ENCODE results near the gene RGS7. TPM values are rescaled to one million over a fixed set of nuclear protein-coding genes. Genes with fewer than 3 reads are reported as not detected.

RGS7 gene
- total RNA-seq, 6 experiments from 2014 or later: not detected

GRCh38 chr1:240860023-240860422, 497.0 kb downstream of the RGS7 start:
- no peaks in the 10 kb centered on the region for H3K36me3 ChIP-seq
- no peaks in the 10 kb centered on the region for H3K27me3 ChIP-seq
- no peaks in the 10 kb centered on the region for H3K9me3 ChIP-seq
- TF ChIP-seq POLR2A (IDR thresholded peaks at IDR 0.05) (no peak), CTCF (IDR thresholded peaks at IDR 0.05) (no peak)
- H3K4me3 ChIP-seq: no peak overlapping the region
- DNase-seq: no peak
- no peak for ATAC-seq
- WGBS (ENCODE audit: insufficient coverage, low coverage, low lambda C conversion rate, missing lambda C conversion rate): 54% methylated on average over 3 of the region's 3 CpGs
- intact Hi-C loops (cut with DNase I): no loop called here
- no peak overlapping the region for H3K27ac ChIP-seq
- H3K4me1 ChIP-seq: no peaks in the 10 kb centered on the region

GRCh38 chr1:240854367-240854766, 502.6 kb downstream of the RGS7 start:
- TF ChIP-seq POLR2A (IDR thresholded peaks at IDR 0.05): no peak
- TF ChIP-seq CTCF (IDR thresholded peaks at IDR 0.05): no peak
- intact Hi-C loops (cut with DNase I): no loop called here
- 62% methylated on average over 6 of the region's 6 CpGs for WGBS (ENCODE audit: insufficient coverage, low coverage, low lambda C conversion rate, missing lambda C conversion rate)

GRCh38 chr1:240847325-240847724, 509.7 kb downstream of the RGS7 start:
- no peak for TF ChIP-seq POLR2A (IDR thresholded peaks at IDR 0.05)
- TF ChIP-seq CTCF (IDR thresholded peaks at IDR 0.05): no peak
- H3K27ac ChIP-seq: no peak overlapping the region
- intact Hi-C loops (cut with DNase I): no loop called here
- no peaks in the 10 kb centered on the region for H3K4me1 ChIP-seq
- H3K4me3 ChIP-seq: no peak overlapping the region
- no peaks in the 10 kb centered on the region for H3K27me3 ChIP-seq
- DNase-seq (no peak), ATAC-seq (no peak)
- 39% methylated on average over 2 of the region's 2 CpGs for WGBS (ENCODE audit: insufficient coverage, low coverage, low lambda C conversion rate, missing lambda C conversion rate)
- H3K36me3 ChIP-seq: no peaks in the 10 kb centered on the region
- no peaks in the 10 kb centered on the region for H3K9me3 ChIP-seq

More at GRCh38 chr1:240854367-240854766, 502.6 kb downstream of the RGS7 start:
- Histone ChIP-seq H3K27me3 (no peaks in the 10 kb centered on the region), H3K36me3 (no peaks in the 10 kb centered on the region), H3K27ac (no peak overlapping the region), H3K4me1 (no peaks in the 10 kb centered on the region), H3K4me3 (no peak overlapping the region), H3K9me3 (no peaks in the 10 kb centered on the region)
- DNase-seq (no peak), ATAC-seq (no peak)

GRCh38 chr1:240844486-240844885, 512.5 kb downstream of the RGS7 start:
- Histone ChIP-seq H3K27ac (no peak overlapping the region), H3K4me1 (no peaks in the 10 kb centered on the region), H3K4me3 (no peak overlapping the region), H3K36me3 (no peaks in the 10 kb centered on the region), H3K9me3 (no peaks in the 10 kb centered on the region), H3K27me3 (no peaks in the 10 kb centered on the region)
- TF ChIP-seq POLR2A (IDR thresholded peaks at IDR 0.05): no peak
- TF ChIP-seq CTCF (IDR thresholded peaks at IDR 0.05): no peak
- ATAC-seq (no peak), DNase-seq (no peak)
- 92% methylated on average over 1 of the region's 1 CpG for WGBS (ENCODE audit: insufficient coverage, low coverage, low lambda C conversion rate, missing lambda C conversion rate)
- intact Hi-C loops (cut with DNase I): no loop called here

- 23% methylated on average over 3 of the region's 3 CpGs for WGBS (ENCODE audit: insufficient coverage, low coverage, low lambda C conversion rate, missing lambda C conversion rate)
- TF ChIP-seq POLR2A (IDR thresholded peaks at IDR 0.05) (no peak), CTCF (IDR thresholded peaks at IDR 0.05) (no peak)
- H3K36me3 ChIP-seq: no peaks in the 10 kb centered on the region
- H3K27ac ChIP-seq: no peak overlapping the region
- intact Hi-C loops (cut with DNase I): no loop called here
- H3K9me3 ChIP-seq: no peaks in the 10 kb centered on the region
- H3K4me3 ChIP-seq: no peak overlapping the region
- no peaks in the 10 kb centered on the region for H3K4me1 ChIP-seq
- ATAC-seq: no peak
- no peaks in the 10 kb centered on the region for H3K27me3 ChIP-seq
- no peak for DNase-seq
Measured at GRCh38 chr1:240843798-240844197, 513.2 kb downstream of the RGS7 start.

Measured in right lobe of liver (tissue), 6 donors.